WTC11 (cell line): ENCODE data around the gene GABRG3. TPM values are rescaled to one million over a fixed set of nuclear protein-coding genes. Genes with fewer than 3 reads are reported as not detected.

Source experiments
- ATAC-seq: fragments of 200-7000 bp; cut with Tn5 transposase; 2 replicates; pipeline ENCODE4 v1.10.0; 2021; ENCODE audit warnings: mild to moderate bottlenecking, moderate library complexity
- CTCF ChIA-PET: fragments of 300-600 bp; sonication (Branson Sonifier 250); formaldehyde crosslinking; loops from one replicate; lab custom pipeline; 2021; ENCODE audit warnings: antibody characterized with exemption; lab: Charles Lee
- POLR2A ChIA-PET: fragments of 350-600 bp; sonication (Branson Sonifier 250); formaldehyde crosslinking; loops from one replicate; lab custom pipeline; 2021; ENCODE audit warnings: antibody characterized with exemption; lab: Charles Lee
- DNase-seq: peaks from one replicate; pipeline ENCODE4 v3.0.0; 2021; ENCODE audit warnings: low spot score
- H3K27ac Mint-ChIP-seq: 2 replicates; pipeline ENCODE4 v1.8.0; 2021; ENCODE audit warnings: mixed read lengths
- H3K27me3 Mint-ChIP-seq: 2 replicates; pipeline ENCODE4 v1.8.0; 2021; ENCODE audit warnings: low read depth, mild to moderate bottlenecking, moderate library complexity, mixed read lengths
- H3K36me3 Mint-ChIP-seq: 2 replicates; pipeline ENCODE4 v1.8.0; 2021; ENCODE audit warnings: mixed read lengths
- H3K4me1 Mint-ChIP-seq: 2 replicates; pipeline ENCODE4 v1.8.0; 2022; ENCODE audit warnings: mixed read lengths
- H3K4me3 Mint-ChIP-seq: 2 replicates; pipeline ENCODE4 v1.8.0; 2021; ENCODE audit warnings: mild to moderate bottlenecking, moderate library complexity, mixed read lengths
- H3K9me3 Mint-ChIP-seq: 2 replicates; pipeline ENCODE4 v1.8.0; 2021; ENCODE audit warnings: mixed read lengths
- AR ChIP-seq: fragments of 250-450 bp; sonication (Bioruptor Pico); IDR thresholded peaks from 2 replicates; pipeline ENCODE4 v1.9.0; 2021; ENCODE audit warnings: mild to moderate bottlenecking
- ATF1 ChIP-seq: sonication (generic); formaldehyde crosslinking; IDR thresholded peaks from 2 replicates; pipeline ENCODE4 v1.8.1; 2023; ENCODE audit warnings: mild to moderate bottlenecking, moderate library complexity, missing genetic modification reagents
- ATF6 ChIP-seq: sonication (generic); formaldehyde crosslinking; IDR thresholded peaks from 2 replicates; pipeline ENCODE4 v1.8.1; 2023; ENCODE audit warnings: mild to moderate bottlenecking, missing genetic modification reagents
- CBFB ChIP-seq: sonication (generic); formaldehyde crosslinking; IDR thresholded peaks from 2 replicates; pipeline ENCODE4 v1.8.1; 2022; ENCODE audit warnings: mild to moderate bottlenecking, low read depth, missing genetic modification reagents
- CDX4 ChIP-seq: fragments of 250-450 bp; sonication (Bioruptor Pico); IDR thresholded peaks from 2 replicates; pipeline ENCODE4 v1.9.0; 2021; ENCODE audit warnings: moderate library complexity, mild to moderate bottlenecking, inconsistent platforms, borderline replicate concordance
- CREB1 ChIP-seq: sonication (generic); formaldehyde crosslinking; IDR thresholded peaks from 2 replicates; pipeline ENCODE4 v1.8.0; 2023; ENCODE audit warnings: mild to moderate bottlenecking, missing genetic modification reagents
- CTCF ChIP-seq: fragments of 200-600 bp; IDR thresholded peaks from 2 replicates; pipeline ENCODE4 v1.8.0; 2022; ENCODE audit warnings: antibody characterized with exemption
- FOXJ3 ChIP-seq: sonication (generic); formaldehyde crosslinking; IDR thresholded peaks from 2 replicates; pipeline ENCODE4 v1.9.0; 2021; ENCODE audit warnings: missing genetic modification reagents, mild to moderate bottlenecking, borderline replicate concordance
- GTF2I ChIP-seq: fragments of 250-450 bp; sonication (Bioruptor Pico); conservative IDR thresholded peaks from 2 replicates; pipeline ENCODE4 v1.4.0; 2021; ENCODE audit warnings: mild to moderate bottlenecking
- HMGXB4 ChIP-seq: sonication (generic); formaldehyde crosslinking; IDR thresholded peaks from 2 replicates; pipeline ENCODE4 v1.8.1; 2023; ENCODE audit warnings: mild to moderate bottlenecking, moderate library complexity, missing genetic modification reagents
- IRF1 ChIP-seq: sonication (generic); formaldehyde crosslinking; IDR thresholded peaks from 2 replicates; pipeline ENCODE4 v1.8.0; 2023; ENCODE audit warnings: missing genetic modification reagents
- JAZF1 ChIP-seq: fragments of 250-450 bp; sonication (Bioruptor Pico); IDR thresholded peaks from 2 replicates; pipeline ENCODE4 v1.9.0; 2021; ENCODE audit warnings: moderate library complexity, mild to moderate bottlenecking, inconsistent platforms
- JUN ChIP-seq: sonication (generic); formaldehyde crosslinking; IDR thresholded peaks from 2 replicates; pipeline ENCODE4 v1.8.0; 2023; ENCODE audit warnings: mild to moderate bottlenecking, missing genetic modification reagents
- NFE2L1 ChIP-seq: sonication (generic); formaldehyde crosslinking; IDR thresholded peaks from 2 replicates; pipeline ENCODE4 v1.8.1; 2023; ENCODE audit warnings: missing genetic modification reagents
- OVOL2 ChIP-seq: fragments of 250-450 bp; sonication (Bioruptor Pico); IDR thresholded peaks from 2 replicates; pipeline ENCODE4 v1.9.0; 2021; ENCODE audit warnings: mild to moderate bottlenecking, borderline replicate concordance
- PRDM15 ChIP-seq: sonication (generic); formaldehyde crosslinking; IDR thresholded peaks from 2 replicates; pipeline ENCODE4 v1.8.0; 2022; ENCODE audit warnings: missing genetic modification reagents
- RORB ChIP-seq: fragments of 250-450 bp; sonication (Bioruptor Pico); IDR thresholded peaks from 2 replicates; pipeline ENCODE4 v1.9.0; 2021; ENCODE audit warnings: mild to moderate bottlenecking
- SP1 ChIP-seq: sonication (generic); formaldehyde crosslinking; conservative IDR thresholded peaks from 2 replicates; pipeline ENCODE4 v1.8.1; 2022; ENCODE audit warnings: missing genetic modification reagents
- TEAD1 ChIP-seq: sonication (generic); formaldehyde crosslinking; IDR thresholded peaks from 2 replicates; pipeline ENCODE4 v1.8.0; 2022; ENCODE audit warnings: mild to moderate bottlenecking, missing genetic modification reagents
- ZNF263 ChIP-seq: sonication (generic); formaldehyde crosslinking; IDR thresholded peaks from 2 replicates; pipeline ENCODE4 v1.8.1; 2022; ENCODE audit warnings: low read depth, mild to moderate bottlenecking, moderate library complexity, missing genetic modification reagents
- ZNF671 ChIP-seq: fragments of 250-450 bp; sonication (Bioruptor Pico); IDR thresholded peaks from 2 replicates; pipeline ENCODE4 v1.8.0; 2021; ENCODE audit warnings: mild to moderate bottlenecking
- total RNA-seq: library from RNA; stranded (reverse); gene quantifications from 3 replicates; pipeline ENCODE4 v1.2.3, GENCODE V29; 2021

GABRG3 gene
- total RNA-seq, 1 experiment from 2014 or later: 0.72 TPM

GRCh38 chr15:27535445-27536129, 564.6 kb downstream of the GABRG3 start (continued):
- TF ChIP-seq CDX4 (CRISPR knock-in tag) (no peak), CREB1 (no peak)

- Mint-ChIP-seq H3K27ac (no peak overlapping the region), H3K9me3 (no peaks in the 10 kb centered on the region), H3K4me3 (no peak overlapping the region), H3K4me1 (peaks cover 25% of the 10 kb centered on the region), H3K36me3 (no peaks in the 10 kb centered on the region)
- POLR2A ChIA-PET: no interaction called here
- ATAC-seq: no peak
- DNase-seq: no peak
- CTCF ChIA-PET: interaction anchor here (1.8 kb wide), 1 partner anchor 11 kb away, joined by 6 read pairs; no protein-coding TSS in a partner anchor
- TF ChIP-seq PRDM15 (CRISPR knock-in tag): no peak
- TF ChIP-seq, all 79 proteins: peak for 0
- no peaks in the 10 kb centered on the region for H3K27me3 Mint-ChIP-seq
These were observed 567.3 kb downstream of the GABRG3 start for GRCh38 chr15:27538325-27538724.

- no peak for DNase-seq
- CTCF ChIA-PET: no interaction called here
- TF ChIP-seq ATF6 (CRISPR knock-in tag): no peak
- no peak for TF ChIP-seq CTCF
- no peak for TF ChIP-seq OVOL2 (CRISPR knock-in tag)
- TF ChIP-seq ATF1 (CRISPR knock-in tag): no peak
- TF ChIP-seq NFE2L1 (CRISPR knock-in tag): no peak
- no peak for TF ChIP-seq ZNF263 (CRISPR knock-in tag)
- no peak for TF ChIP-seq RORB (CRISPR knock-in tag)
- TF ChIP-seq AR (CRISPR knock-in tag): no peak
- TF ChIP-seq IRF1 (CRISPR knock-in tag): no peak
- no peak for TF ChIP-seq SP1 (CRISPR knock-in tag)
- TF ChIP-seq GTF2I: no peak
- no peak for TF ChIP-seq FOXJ3 (CRISPR knock-in tag)
- no peak for TF ChIP-seq TEAD1 (CRISPR knock-in tag)
- no peak for TF ChIP-seq ZNF671 (CRISPR knock-in tag)
- no peak for TF ChIP-seq JUN
- TF ChIP-seq JAZF1 (CRISPR knock-in tag): no peak
- TF ChIP-seq CBFB (CRISPR knock-in tag): no peak
- no peak for TF ChIP-seq HMGXB4 (CRISPR knock-in tag)
These were observed 570.6 kb downstream of the GABRG3 start for GRCh38 chr15:27541581-27541980.

More at GRCh38 chr15:27541581-27541980, 570.6 kb downstream of the GABRG3 start:
- no peaks in the 10 kb centered on the region for H3K36me3 Mint-ChIP-seq
- H3K4me1 Mint-ChIP-seq: peaks cover 16% of the 10 kb centered on the region
- H3K27ac Mint-ChIP-seq: no peak overlapping the region
- no peaks in the 10 kb centered on the region for H3K27me3 Mint-ChIP-seq
- H3K9me3 Mint-ChIP-seq: no peaks in the 10 kb centered on the region
- H3K4me3 Mint-ChIP-seq: no peak overlapping the region
- no peak for ATAC-seq
- POLR2A ChIA-PET: no interaction called here
